ENCODE data around the gene SLC17A5. TPM values are rescaled to one million over a fixed set of nuclear protein-coding genes. Genes with fewer than 3 reads are reported as not detected.

SLC17A5 gene
- total RNA-seq, 2 donors from 2014 or later: 4.4 to 8.3 TPM

DNA sequence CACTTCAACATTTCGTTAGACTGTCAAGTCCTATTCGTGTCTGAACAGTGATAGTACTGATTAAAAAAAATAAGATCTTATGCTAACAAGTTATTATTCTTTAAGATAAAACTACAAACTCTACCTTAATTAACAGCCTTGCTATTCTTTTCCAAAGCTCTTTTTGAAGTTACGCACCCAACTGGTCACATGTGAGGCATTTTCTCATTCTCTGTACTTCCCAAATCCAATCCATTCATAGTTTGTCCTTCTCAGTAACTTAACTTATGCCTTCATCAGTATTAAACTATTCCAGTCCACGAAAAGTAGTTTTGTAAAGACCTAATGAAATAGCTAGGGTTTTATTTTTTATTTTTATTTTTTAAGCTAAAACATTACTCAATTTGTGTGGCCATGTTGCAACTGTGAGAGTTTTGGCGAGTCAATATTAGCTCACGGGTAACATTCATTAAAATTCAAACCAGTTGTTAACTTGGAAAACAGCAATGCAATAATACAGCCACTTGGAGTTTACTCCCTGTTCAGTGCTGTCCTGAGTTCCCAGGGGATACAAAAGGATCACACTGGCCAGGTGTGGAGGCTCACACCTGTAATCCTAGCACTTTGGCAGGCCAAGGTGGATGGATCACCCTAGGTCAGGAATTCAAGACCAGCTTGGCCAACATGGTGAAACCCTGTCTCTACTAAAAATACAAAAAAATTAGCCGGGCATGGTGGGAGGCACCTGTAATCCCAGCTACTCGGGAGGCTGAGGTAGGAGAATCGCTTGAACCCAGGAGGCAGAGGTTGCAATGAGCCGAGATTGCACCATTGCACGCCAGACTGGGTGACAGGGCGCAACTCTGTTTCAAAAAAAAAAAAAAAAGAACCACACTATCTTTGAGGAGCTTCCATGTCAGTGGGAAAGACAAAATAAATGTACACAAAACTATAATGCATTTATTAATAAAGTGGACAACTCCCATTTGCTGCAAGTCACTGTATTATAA, 105.0 kb downstream of the SLC17A5 start:
- no peaks in the 10 kb centered on the region for H3K27me3 Mint-ChIP-seq (ENCODE audit: insufficient read depth)
- H3K4me3 Mint-ChIP-seq: no peak overlapping the region
- peaks cover 10% of the 10 kb centered on the region for H3K4me1 Mint-ChIP-seq
- no peak for TF ChIP-seq CTCF (conservative IDR thresholded peaks at IDR 0.05)
- H3K9me3 ChIP-seq (ENCODE audit: control insufficient read depth, low read length): no peaks in the 10 kb centered on the region
- no peak overlapping the region for H3K27ac Mint-ChIP-seq
- no peak overlapping the region for H3K4me3 ChIP-seq (ENCODE audit: low read length)
- no peaks in the 10 kb centered on the region for H3K27me3 ChIP-seq (ENCODE audit: control insufficient read depth, insufficient read depth, low read length, poor library complexity, severe bottlenecking)
- no peaks in the 10 kb centered on the region for H3K36me3 Mint-ChIP-seq (ENCODE audit: low read depth)
- no peak overlapping the region for H3K27ac ChIP-seq (ENCODE audit: low read depth, low read length)
- H3K4me1 ChIP-seq (ENCODE audit: control insufficient read depth, insufficient read depth, low read length): no peaks in the 10 kb centered on the region
- H3K9ac ChIP-seq (ENCODE audit: extremely low read depth, low read length, poor library complexity, severe bottlenecking): no peak overlapping the region
- no peaks in the 10 kb centered on the region for H3K36me3 ChIP-seq (ENCODE audit: control insufficient read depth, insufficient read depth, low read length)
- WGBS, 2 experiments (ENCODE audit: insufficient coverage in 1 of 2, insufficient read length in 1 of 2): 89 to 98% methylated on average over 7 to 11 of the region's 12 CpGs
- DNase-seq: no peak
- H3K9me3 Mint-ChIP-seq: no peaks in the 10 kb centered on the region

DNA sequence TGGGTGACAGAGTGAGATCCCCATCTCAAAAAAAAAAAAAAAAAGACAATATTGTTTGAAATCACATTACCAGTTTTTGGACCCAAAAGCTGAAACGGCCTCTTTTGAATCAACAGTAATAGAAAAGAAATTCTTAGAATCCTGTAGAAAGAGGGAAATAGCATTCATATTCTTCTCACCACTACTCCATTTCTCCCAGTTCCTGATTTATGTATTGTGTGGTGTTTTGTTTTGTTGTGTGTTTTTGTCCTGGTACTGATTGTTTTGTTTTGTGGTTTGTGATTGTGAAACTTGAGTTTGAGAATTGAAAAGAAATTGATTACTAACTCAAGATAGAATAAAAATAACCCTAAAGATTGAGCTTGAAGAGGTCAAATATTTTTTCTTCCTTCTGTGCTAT, 106.8 kb downstream of the SLC17A5 start:
- Mint-ChIP-seq H3K36me3 (ENCODE audit: low read depth) (no peaks in the 10 kb centered on the region), H3K27ac (no peak overlapping the region), H3K9me3 (no peaks in the 10 kb centered on the region), H3K27me3 (ENCODE audit: insufficient read depth) (no peaks in the 10 kb centered on the region), H3K4me3 (no peak overlapping the region), H3K4me1 (peaks cover 10% of the 10 kb centered on the region)
- WGBS, 2 experiments (ENCODE audit: insufficient coverage in 1 of 2, insufficient read length in 1 of 2): no CpG with 5 or more reads among the region's 1 CpG
- Histone ChIP-seq H3K4me1 (ENCODE audit: control insufficient read depth, insufficient read depth, low read length) (no peaks in the 10 kb centered on the region), H3K4me3 (ENCODE audit: low read length) (no peak overlapping the region), H3K9me3 (ENCODE audit: control insufficient read depth, low read length) (no peaks in the 10 kb centered on the region), H3K27ac (ENCODE audit: low read depth, low read length) (no peak overlapping the region), H3K9ac (ENCODE audit: extremely low read depth, low read length, poor library complexity, severe bottlenecking) (no peak overlapping the region), H3K27me3 (ENCODE audit: control insufficient read depth, insufficient read depth, low read length, poor library complexity, severe bottlenecking) (no peaks in the 10 kb centered on the region), H3K36me3 (ENCODE audit: control insufficient read depth, insufficient read depth, low read length) (no peaks in the 10 kb centered on the region)
- no peak for TF ChIP-seq CTCF (conservative IDR thresholded peaks at IDR 0.05)
- DNase-seq: no peak

Other genes starting within 250 kb of the SLC17A5 start
- 1 to 10 TPM; 2.5 to 3.8 TPM for gene CGAS, start 201.7 kb downstream of the SLC17A5 start, total RNA-seq
- 10 to 100 TPM; 21.5 to 26.7 TPM for gene MTO1, start 192.3 kb downstream of the SLC17A5 start, total RNA-seq
- over 10,000 TPM in 1 of 2 donors, 1,000 to 10,000 TPM in 1; 8,118 to 11,075 TPM for gene EEF1A1, start 133.0 kb downstream of the SLC17A5 start, total RNA-seq
- 1 to 10 TPM; 2.0 TPM for gene CD109, start 42.2 kb upstream of the SLC17A5 start, total RNA-seq